Measurements from ENCODE around the gene TAF4.

Gene TAF4

DNA sequence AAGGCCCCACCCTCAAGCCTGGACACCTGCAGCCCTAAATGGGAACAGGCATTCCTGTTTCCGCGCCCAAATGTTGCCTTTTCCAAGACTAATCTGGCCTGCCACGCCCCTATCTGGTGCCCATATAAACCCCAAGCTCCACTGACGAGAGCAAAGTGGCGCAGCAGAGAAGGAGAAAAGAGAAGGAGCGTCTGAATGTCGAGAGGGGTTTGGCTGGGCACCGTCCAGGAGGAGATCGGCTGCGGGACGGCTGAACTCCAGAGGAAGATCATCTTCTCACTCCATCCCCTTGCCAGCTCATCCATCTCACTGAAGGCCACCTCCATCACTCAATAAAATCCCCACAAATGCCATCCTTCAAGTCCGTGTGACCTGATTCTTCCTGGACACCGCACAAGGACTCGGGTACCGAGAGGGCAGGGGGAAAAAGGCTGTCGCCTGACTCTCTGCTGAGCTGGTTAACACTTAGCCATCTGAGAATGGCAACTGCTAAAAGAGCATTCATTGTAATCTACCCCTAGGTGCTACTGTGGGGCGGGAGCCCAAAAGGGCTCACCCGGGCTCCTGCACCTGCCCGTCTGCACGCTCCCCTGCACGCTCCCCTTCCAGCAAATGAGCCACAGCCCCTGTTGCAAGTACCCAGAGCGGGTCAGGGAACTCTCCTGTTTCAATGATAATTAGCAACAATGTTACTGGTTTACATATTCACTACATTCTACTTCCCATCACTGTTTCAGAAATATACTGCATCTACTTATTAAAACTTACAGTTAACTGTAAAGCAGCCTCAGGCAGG, 23.5 kb downstream of the TAF4 start:
- DNase-seq (ENCODE audit: low read depth in 3 of 3) = no peak

DNA sequence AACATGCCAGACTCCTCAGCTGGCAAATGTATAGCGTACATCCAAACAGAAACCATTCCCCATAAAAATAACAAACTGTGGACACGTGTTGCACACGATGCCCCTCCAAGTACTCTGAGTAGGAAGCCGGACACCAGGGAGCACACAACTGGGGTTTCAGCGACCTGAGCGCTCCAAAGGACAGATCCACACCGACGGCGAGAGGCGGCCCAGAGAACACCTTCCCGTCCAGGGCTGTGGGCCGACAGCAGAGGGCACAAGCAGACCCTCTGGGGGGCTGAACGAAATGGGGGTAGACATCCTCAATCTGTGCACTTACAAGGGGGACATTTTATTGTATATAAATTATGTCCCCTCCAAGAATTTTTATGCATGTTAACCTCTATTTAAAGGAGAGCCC, 24.7 kb downstream of the TAF4 start:
- DNase-seq (ENCODE audit: low read depth in 3 of 3) = no peak

DNA sequence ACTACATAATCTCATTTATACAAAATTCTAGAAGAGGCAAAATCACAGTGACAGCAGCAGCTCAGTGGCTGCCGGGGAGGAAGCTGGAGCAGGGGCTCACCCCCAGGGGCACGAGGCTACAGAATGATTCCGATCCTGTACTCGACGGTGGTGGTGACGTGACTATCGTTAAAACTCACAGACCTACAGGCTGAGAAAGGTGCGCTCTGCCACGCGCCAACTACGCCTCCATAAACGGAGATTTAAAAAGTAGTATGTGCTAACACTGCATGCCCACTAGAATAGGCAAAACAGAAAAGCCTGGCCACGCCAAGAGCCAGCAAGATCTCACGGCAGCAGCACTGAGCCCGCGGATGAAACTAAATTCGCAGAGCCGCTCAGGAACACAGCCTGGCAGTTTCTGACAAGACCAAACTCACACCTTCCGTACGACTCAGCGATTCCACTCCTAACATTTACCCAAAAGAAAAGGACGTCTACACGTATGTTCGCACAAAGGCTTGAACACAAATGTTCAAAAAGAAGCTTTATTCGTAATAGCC, 25.2 kb downstream of the TAF4 start:
- DNase-seq (ENCODE audit: low read depth in 3 of 3) = no peak

DNA sequence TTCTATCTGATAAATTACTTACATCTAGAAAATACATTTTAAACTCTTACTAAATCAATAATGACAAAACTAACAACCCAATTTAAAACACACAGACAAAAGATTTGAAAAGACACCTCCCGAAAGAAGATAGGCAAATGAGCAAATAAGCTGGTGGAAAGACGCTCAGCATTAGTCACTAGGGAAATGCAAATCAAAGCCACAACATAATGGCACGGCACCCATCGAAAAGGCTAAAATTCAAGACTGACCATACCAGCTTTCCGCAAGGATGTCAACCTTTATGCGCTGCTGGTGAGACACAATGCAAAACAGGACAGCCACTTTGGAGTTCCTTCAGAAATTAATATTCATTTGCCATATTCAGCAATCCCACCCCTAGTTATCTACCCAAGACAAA, 25.9 kb downstream of the TAF4 start:
- DNase-seq (ENCODE audit: low read depth in 3 of 3) = no peak

DNA sequence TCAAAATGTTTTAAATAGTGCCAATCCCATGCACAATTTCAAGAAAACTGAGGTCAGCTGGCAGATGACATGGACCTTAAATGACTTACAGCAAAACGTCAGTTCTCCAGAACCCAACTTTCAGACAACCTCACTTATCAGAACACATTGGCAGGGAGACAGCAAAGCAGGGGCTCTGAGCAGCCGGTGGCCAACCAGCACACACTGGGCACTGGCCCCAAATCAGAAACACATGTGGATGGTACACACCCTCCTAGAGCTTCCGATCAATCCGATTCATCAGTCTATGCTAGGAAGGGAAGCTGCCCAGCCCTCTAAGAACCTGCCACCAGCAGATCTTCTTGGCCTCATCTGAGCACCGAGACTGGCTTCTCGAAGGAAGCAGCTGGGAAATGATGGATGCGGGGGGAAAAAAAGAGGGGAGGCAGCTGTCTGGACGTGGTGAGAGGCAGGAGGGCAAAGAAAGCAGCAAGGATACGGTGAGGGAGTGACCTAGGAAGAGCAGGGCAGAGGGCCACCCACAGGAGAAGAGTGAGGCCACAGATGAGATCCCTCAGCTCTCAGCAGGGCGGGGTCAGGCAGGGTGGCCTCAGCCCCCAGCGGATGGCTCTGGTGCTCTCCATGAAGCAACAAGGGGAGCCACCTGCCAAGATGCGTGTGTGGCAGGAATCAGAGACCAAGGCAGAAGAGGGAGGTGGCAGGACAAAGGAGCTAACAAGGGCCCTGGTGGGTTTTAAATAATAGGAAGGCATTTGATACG, 32.9 kb downstream of the TAF4 start:
- DNase-seq (ENCODE audit: low read depth in 3 of 3) = no peak

DNA sequence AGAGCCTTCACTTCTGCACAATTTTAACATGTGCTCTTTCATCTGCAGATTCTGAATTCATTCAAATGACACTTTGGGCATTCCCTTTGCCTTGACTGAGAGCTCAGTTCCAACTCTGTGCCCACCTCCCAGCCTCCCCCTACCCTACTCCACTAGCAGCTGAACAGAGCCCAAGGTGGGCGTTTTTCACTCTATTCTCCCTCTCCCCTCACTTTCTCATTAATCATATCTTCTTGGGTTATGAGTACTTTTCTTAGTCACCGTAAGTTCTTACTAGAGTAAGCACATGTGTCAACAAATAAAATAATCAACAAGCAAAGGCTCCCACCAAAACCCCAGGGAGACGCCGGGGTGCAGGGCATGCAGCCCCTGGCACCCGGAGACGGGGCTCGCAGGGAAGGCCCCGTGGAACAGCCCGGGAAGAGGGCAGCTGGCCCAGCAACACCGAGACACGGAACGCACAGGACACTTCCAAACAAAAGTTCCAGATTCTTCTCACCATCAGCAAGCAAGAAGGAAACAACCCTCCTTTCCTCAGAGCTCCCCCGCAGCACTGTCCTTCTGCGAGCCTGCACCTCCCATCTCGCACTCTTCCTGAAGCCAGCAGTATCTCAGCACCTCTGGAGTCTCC, 34.1 kb downstream of the TAF4 start:
- DNase-seq (ENCODE audit: low read depth in 3 of 3) = no peak

DNA sequence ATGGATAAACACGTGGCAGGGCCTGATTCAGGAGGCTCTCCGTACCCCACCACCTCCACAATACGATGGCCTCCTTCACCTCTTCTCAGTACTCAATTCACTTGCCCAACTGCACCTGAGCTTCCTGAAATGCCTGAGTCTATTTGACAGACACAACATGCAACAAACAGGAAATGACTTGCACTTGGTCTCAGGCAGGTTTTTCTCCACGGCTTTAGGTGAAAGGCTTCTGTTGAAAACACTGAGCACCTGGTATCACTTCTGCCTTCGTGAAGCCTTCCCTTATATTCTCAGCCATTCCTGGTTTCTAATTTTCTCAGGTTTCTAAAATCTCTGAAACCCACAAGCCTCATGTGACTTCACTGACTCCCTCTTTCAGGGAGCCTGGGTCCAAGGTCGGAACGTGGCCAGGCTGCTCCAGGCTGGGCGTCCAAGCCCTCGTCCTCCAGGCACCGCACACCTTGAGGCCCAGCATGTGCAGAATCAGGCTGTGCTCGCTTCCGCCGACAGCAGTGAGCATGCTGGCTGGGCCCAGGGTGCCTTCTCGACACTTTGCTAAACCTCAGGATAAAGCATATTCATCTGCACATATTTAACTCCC, 34.7 kb downstream of the TAF4 start:
- DNase-seq (ENCODE audit: low read depth in 3 of 3) = peak in 1 of 3 donors; percentile 10

DNA sequence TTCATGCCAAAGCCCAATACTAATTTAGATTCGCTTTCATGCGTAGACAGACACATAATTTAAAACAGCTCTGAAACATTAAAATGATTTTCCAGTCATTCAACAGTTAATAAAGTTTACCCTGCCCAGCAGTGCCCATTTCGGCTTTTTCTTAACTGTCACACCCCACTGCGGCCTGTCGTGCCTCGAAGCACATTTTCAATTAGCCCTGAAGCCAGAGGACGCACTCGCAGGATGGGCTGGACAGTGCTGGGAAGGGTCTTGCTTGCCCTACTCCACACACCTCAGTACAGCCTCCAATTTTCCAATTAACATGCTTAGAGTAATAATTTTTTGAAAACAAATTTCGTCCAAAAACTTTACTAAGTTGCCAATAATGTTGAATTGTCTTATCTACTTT, 35.3 kb downstream of the TAF4 start:
- DNase-seq (ENCODE audit: low read depth in 3 of 3) = no peak

DNA sequence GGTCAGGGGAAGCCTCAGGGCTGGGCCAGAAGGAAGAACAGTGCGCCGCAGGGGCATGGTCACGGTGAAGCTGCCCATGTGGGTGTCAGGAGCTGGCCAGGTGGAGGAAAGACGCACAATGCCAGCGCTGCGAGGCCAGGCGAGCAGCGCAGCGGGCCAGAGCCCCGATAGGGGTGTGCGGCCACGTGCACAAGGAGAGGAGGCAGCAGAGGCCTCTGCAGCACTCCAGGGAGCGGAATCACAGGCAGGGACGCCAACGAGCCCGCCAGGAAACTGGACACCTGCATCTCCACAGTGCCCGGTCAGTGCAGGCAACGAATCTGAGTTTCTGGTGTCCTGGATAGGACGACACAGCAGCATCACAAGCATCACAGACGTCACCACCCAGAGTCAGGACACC, 35.7 kb downstream of the TAF4 start:
- no peak for DNase-seq (ENCODE audit: low read depth in 3 of 3)

DNA sequence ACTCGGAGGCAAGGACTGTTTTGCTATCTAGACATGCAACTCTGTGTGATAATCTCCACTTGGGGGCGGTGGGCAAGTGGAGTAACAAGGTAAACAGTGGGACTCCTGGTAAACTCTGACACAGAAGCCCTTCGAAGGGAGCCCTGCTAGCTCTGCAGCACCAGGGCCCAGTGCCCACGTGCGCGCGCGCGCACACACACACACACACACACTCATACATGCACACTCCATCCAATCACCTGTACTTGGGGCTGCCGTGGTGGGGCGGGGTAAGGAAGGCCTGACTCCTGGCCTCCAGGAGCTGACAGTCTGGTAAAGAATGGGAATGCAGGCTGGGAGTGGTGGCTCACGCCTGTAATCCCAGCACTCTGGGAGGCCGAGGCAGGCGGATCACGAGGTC, 36.4 kb downstream of the TAF4 start:
- DNase-seq (ENCODE audit: low read depth in 3 of 3) = no peak

DNA sequence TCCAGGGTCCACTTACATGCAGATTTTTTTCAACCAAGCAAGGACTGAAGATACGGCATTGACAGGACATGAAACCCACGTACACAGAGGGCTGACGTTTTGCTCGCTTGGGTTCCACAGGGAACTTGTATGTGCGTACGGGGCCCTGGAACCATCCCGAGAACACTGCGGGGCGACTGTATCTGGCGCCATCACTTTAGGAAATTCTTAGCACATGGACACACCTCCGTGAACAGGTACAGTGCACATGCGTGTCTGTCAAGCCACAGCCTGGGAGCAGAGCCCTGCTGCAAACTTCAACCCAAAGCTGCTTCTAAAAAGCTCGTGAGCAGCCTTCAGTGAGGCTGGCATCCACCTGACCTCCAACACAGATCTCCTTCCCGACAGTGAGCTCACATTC, 37.3 kb downstream of the TAF4 start:
- no peak for DNase-seq (ENCODE audit: low read depth in 3 of 3)

DNA sequence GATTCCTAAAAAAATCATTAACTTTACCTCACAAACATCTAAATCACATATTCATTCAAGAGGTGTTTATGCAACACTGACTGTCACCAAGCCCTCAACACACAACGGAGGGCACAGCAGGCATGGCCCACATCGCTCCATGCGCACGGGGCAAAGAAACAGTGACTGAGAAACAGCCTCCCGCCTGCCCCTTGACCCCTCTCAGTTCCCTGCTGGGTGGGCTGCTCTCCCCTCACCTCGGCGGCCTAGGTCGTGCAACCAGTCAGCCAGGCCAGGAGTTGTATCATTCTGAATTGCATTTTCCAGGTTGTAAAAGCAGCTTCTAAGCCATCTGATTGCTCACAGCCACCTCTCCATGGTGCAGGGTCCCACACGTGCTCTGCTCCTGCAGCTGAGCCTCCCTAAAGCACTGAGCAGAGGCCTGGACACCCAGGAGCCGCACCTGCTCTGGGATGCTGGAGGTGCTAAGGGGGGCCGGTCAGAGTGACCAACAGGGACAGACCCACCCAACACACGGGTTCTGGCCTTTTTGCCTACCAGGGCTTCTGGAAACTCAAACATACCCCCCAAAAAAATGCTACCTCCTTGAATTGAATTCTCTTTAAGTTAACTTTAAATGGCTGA, 37.9 kb downstream of the TAF4 start:
- DNase-seq (ENCODE audit: low read depth in 3 of 3) = no peak

DNA sequence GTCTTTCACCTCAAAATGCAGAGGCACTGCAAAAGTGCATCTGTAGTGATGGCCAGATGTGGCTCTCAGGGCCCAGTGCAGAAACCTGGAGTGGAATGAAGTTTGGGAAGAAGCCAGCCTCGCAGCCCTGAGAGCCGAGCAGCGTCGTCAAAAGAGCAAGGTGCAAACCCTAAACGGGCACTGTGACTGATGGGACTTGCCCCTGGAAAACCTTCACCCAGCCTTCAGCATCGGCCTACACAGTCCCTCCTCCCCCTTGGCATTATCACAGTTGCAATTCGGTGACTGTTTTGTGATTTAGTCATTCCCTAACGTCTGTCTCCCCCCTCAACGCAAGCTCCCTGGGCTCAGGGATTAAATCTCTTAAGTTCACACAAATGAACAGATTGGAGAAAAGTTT, 38.6 kb downstream of the TAF4 start:
- DNase-seq (ENCODE audit: low read depth in 3 of 3) = no peak

DNA sequence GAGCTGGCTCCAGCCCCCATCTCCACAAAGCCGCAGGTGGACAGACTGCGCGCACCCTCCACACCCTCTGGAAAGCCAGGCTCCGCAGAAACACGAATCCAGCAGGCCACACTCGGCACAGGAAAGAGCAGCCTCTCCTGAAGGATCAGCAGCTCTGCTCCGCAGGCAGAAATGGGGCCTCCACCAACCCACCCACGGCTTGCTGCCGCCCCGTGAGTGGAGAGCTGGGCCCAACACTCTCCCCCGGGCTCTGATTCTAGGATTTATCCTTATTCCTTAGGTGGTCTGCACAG, 39.2 kb downstream of the TAF4 start:
- DNase-seq (ENCODE audit: low read depth in 3 of 3) = no peak

DNA sequence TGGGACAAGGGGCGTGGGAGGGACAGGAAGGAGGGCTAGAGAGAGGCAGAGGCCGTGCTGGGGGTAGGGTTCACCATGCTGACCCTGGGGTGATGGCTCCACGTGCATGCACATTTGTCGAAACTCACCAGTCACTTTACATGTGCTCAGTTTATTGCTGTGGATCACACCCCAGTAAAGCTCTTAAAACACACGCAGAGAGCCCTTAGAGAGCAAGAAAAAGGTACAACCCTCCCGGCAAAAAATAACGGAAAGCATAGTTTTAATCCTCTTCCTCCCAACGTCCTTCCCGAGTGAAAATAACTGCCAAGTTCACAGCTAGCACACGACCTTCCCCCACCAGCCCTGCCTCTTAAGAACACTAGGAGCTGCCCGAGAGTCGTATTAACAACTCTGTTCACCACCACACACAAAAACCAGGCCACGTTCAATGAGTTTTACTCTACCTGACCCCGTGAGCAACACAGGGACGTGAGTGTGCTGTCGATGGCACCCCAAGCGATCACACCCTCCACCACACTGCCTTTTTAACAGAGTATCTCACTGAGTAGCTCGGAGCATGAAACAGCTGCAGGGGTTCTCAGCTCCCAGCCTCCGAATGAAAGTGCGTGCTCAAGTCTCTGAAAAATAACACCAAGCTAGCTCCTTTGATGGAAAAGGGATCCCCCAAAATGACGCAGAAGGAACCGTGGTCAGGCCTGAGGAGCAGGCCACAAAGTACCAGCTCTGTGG, 39.7 kb downstream of the TAF4 start:
- DNase-seq (ENCODE audit: low read depth in 3 of 3) = no peak

DNA sequence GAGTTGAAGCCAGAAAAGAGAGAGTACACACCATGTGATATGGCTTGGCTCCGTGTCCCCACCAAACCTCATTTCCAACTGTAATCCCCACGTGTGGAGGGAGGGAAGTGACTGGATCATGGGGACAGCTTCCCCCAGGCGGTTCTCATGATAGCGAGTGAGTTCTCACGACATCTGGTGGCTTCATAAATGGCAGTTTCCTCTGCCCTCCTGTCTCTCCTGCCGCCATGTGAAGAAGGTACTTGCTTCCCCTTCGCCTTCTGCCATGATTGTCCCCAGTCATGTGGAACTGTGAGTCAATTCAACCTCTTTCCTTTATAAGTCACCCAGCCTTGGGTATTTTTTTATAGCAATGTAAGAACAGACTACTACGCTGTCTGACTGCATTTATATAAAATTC, 40.3 kb downstream of the TAF4 start:
- no peak for DNase-seq (ENCODE audit: low read depth in 3 of 3)

DNA sequence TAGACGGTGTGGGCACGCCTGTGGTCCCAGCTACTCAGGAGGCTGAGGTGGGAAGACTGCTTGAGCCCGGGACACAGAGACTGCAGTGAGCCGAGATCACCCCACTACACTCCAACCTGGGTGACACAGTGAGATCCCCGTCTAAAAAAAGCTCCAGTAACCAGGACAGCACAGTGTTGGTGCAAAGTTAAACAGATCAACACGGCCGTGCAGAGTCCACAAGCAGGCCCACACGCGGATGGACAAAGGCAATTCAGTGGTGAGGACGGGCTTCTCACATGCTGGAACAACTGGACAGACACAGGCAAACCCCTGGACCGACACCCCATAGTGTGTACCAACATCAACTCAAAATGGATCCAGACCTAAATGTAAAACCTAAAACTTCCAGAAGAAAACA, 41.7 kb downstream of the TAF4 start:
- no peak for DNase-seq (ENCODE audit: low read depth in 3 of 3)

DNA sequence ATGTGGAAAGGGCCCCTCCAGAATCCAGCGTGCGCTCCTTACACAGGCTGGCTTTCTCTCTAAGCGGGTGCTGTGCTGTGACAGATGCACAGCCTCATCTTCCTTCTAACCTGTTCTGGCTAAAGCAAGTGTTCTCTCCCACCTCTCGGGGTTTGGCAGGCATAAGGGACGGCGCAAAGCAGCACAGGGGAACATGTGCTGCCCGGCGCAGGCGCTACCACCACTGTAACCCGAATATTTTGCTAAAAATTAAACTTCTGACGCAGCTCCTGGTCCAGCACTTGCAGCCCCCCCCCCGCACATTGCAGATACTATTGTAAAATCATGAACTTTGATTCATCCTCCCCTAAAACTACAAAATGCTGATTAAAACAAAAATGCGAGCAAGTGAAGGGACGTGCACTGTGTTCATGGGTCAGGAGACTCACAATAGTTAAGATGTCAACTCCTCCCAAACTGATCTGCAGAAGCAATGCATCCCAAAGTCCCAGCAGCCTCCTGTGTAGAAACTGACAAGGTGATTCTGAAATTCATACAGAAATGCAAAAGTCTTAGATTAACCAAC, 43.0 kb downstream of the TAF4 start:
- no peak for DNase-seq (ENCODE audit: low read depth in 3 of 3)

DNA sequence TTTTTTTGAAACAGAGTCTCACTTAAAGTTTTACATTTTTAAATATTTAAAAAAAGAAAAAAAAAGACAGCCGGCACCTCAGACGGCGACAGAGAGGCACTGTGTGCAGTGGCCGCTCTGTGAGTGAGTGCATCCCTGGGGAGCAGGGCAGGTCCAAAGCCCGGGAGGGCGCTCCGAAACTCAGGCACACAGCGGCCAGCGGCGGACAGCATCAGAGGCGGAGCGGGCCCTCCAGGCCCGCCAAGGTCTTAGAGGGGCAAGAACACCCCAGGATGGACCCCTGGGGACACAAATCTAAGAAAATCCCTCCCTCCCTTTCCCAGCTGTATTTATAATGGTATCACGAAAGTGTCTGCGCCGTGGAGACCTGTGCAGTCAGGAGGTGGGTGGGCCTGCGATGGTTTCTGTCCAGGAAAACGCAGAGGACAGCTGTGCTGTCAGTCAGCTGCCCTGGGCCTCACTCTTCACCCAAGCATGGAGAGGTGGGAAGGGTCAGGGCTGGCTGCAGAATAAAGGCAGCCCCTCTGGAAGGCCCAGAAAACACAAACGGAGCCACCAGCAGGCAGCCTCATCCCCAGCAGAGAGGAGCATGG, 43.8 kb downstream of the TAF4 start:
- no peak for DNase-seq (ENCODE audit: low read depth in 3 of 3)

DNA sequence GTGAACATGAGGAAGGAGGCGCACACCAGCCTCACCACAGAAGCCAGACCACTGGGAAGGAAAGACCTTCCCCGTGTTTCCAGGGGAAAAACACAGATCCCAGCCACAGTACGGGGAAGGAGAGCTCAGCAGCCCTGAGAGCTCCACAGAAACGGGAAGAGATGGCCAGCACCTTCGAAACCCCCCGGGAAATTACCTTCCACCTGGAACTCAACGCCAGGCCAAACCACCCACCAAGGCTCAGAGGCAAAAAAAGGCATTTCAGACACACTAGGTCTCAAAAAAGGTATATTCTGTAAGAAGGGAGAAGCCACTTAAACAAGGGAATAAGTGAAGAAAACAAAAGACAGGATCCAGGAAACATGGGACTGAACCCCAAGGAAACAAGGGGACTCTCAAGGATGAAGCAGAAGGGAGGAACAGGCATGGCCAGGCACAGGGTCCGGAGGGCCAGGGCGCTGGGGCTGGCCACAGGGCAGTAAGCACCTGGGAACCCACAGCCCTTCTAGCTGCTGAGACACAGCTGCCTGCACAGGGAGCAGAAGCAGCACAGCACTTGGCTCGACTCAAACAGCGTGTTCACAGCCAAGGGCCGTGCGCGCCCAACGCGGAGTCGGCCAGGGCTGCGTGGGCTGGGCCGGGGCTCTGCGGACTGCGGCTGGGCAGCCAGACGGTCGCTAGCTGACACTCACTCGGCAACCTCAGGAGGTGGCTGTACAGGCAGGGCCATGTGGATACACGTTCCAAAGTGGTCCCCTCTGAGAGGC, 44.6 kb downstream of the TAF4 start:
- DNase-seq (ENCODE audit: low read depth in 3 of 3) = no peak
